ENCODE results near the gene TLCD5.

The TLCD5 gene

DNA sequence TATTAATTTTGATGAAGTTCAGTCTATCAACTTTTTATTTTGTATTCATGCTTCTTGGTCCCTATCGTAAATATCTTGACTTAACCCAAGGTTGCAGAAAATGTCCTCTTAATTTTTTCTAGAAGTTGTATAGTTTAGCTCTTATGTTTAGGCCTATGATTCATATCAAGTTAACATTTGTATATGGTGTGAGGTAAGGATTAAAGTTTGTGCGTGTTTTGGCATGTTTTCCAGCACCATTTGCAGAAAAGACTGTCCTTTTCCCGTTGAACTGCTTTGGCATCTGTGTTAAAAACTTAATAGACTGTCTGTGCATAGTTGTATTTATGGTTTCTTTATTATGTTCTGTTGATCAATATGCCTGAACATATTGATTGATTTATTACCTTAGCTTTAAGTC, 53.4 kb downstream of the TLCD5 start:
- no peak for DNase-seq

DNA sequence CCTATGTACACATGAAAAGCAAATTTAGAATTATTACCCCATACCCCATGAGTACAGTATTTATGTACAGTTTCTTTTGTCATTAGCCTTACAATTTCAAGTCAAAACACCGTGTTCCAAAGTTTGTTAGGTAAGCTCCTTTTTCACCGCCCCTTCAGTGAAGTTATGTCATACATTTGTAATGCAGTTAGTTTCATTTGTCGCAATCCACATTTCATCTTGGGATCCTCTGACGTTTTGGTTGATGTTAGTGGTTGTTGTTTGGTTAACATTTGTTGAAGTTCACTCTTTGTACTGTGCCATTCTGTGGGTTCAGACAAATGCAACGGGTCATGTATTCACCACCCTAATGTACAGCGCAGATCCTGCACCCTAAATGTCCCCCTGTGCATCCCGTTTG, 56.3 kb downstream of the TLCD5 start:
- DNase-seq = no peak
